Left renal cortex interstitium (tissue), 4 donors: ENCODE results near the gene GADD45A. TPM values are rescaled to one million over a fixed set of nuclear protein-coding genes. Genes with fewer than 3 reads are reported as not detected.
"Not testable (repeated sequence)": the region's sequence is repeated elsewhere in the genome, so short reads cannot be mapped to it uniquely, and the experiment has no call there.

Source experiments
- DNase-seq, 4 donors: peaks; one replicate each; pipeline ENCODE4 v3.0.0-alpha.2; 2013; ENCODE audit warnings: low read depth in 4 of 4, low spot score in 2 of 4, missing footprints in 1 of 4
- polyA plus RNA-seq, 4 donors: library from polyadenylated mRNA; unstranded; fragments of 120-200 nt; gene quantifications; one replicate each; pipeline ENCODE4 v1.2.1, GENCODE V29; 2013; ENCODE audit not compliant: insufficient read length in 4 of 4

The GADD45A gene, protein sequence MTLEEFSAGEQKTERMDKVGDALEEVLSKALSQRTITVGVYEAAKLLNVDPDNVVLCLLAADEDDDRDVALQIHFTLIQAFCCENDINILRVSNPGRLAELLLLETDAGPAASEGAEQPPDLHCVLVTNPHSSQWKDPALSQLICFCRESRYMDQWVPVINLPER
- polyA plus RNA-seq: 100 to 1,000 TPM; 107 to 130 (median 130) TPM

DNA sequence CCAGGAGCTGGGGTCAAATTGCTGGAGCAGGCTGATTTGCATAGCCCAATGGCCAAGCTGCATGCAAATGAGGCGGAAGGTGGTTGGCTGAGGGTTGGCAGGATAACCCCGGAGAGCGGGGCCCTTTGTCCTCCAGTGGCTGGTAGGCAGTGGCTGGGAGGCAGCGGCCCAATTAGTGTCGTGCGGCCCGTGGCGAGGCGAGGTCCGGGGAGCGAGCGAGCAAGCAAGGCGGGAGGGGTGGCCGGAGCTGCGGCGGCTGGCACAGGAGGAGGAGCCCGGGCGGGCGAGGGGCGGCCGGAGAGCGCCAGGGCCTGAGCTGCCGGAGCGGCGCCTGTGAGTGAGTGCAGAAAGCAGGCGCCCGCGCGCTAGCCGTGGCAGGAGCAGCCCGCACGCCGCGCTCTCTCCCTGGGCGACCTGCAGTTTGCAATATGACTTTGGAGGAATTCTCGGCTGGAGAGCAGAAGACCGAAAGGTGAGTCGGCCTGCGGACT, at the start of gene GADD45A:
GADD45A (plus strand) TSS at position 135 of the 491 bp plus-strand sequence; CDS start at position 429, 294 bp downstream.
- peak; percentile 92 to 97 (median 94) for DNase-seq

DNA sequence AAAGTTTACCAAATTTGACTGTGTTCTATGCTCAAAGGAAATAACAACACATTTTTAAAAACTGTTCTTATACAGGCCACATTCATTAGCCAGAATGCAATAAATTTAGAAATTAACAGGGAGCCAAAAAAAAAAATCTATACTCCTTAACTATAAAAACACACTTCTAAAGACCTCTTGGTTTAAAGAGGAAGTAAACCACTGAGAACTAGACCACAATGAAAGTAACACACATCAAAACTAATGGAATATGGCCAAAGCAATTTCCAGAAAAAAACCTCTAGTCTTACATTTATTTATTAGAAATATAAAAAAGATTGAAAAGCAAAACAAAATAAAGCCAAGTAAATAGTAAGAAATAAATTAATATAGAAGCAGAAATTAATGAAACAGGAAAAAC, 48.9 kb upstream of the GADD45A start:
- DNase-seq: no peak

DNA sequence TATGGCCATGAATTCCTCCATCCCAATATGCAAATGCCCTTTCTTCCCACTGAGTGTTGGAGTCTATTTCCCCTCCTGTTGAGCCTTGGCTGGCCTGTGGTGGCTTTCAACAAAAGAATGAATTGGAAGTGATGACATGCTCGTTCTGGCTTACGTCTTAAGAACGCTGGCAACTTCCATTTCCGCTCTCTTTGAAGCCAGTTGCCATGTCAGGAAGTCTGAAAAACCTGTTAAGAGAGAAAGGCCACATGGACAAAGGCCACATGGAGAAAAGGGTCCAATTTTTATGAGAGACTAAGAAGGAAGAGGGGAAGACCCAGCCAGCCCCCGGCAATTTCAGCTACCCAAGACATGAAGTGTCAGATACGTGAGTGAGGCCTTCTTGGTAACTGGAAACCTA, 45.6 kb upstream of the GADD45A start:
- no peak for DNase-seq

DNA sequence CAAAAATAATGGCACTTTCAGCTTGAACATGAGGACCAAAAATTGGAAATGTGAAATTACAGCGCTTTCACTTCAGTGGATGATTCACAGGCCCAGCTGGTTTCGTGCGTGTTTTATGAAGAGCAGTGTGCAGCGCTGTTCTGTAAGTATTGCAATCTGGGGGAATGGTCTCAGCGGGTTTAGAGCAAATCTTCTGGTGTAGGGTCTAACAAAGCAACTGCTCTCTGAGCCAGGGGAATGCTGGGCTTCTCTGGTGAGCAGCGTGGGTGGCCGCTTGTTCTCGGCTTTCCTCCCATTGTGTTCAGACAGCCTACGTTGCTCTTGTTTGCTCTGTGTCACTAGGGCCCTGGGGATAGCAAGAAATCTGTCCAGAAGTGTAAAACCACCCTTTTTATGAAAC, 42.4 kb upstream of the GADD45A start:
- DNase-seq: no peak

DNA sequence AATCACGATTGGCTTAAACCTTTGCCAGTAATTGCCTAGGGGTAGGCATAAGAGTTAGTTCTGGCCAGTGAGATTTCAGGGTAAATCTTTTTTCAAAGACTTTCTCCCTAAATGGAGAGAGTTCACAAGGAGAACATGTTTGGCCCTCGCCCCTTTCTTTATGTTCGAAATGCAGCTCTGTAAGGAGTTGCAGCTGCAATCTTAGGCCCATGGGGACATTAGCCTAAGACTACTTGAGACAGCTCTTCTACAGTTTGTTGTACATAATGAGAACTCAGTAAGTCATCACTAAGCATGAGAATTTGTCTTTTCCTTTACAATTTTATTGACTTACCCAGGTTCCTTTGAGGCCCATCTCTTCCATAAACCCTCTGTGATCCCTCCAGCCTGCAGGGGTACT, 40.4 kb upstream of the GADD45A start:
- DNase-seq: no peak

DNA sequence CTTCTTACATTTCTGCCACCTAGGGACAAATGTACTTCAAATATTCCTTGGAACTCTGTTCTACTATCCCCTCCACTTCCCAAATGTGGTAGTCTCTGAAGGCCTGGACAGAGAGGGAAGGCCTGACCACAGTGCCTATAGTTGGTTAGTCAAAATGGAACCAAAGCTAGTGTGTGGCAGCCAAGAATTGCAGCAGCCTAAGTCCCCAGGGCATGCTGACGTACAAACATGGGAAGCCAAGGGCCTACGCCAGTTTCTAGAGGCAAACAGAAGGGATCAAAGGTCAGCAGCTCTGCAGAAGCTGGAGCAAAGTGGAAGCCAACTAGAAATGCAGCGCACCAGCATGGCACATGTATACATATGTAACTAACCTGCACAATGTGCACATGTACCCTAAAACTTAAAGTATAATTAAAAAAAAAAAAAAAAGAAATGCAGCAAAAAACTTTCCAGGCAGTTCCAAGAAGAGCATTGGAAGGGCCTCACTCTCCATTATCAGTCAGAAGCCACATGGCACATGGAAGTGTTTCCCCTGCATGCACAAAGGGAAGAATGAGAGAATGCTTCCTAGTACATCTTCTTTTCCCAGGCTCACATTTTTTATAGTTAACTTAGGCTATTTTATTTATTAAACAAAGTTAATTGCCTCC, 39.4 kb upstream of the GADD45A start:
- no peak for DNase-seq

DNA sequence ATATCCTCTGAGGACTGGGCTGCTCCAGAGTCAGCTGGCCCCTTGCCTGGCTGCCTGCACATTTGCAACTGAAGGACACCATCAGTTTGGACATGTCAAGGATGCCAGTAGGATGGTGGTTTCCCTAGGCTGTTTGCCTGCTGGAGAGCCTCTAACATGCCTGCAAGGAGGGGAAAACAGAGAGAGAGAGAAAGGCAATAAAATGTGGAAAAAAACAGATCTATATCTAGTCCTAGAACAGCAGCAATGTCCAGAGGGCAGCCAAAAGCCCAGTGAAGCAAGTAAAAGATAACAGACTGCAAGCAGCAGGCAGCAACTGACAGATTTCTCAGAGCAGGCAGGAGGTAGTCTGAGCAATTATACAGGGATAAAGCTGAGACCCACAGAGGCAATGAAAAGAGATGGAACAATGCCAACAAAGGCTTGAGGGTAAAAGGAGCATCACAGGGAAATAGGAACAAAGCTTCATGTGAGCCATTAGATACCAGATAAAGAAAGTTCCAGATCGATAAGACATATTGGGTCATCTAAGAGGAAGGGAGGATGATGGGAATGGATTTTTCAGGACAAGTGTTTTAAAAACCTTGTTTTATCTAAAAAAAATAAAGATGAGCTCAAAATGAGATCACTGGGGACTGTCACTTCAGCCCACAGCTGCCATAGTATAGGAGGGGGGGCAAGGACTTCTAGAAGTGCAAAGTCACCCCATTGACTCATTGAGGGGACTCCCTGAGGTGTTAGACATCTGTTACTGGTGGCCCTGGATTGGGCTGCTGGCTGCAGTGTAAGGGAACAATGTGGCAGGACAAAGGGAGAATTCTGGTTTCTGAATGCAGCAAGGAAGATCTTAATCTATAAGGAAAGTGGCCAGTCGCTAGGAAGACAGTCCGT, 38.6 kb upstream of the GADD45A start:
- no peak for DNase-seq

DNA sequence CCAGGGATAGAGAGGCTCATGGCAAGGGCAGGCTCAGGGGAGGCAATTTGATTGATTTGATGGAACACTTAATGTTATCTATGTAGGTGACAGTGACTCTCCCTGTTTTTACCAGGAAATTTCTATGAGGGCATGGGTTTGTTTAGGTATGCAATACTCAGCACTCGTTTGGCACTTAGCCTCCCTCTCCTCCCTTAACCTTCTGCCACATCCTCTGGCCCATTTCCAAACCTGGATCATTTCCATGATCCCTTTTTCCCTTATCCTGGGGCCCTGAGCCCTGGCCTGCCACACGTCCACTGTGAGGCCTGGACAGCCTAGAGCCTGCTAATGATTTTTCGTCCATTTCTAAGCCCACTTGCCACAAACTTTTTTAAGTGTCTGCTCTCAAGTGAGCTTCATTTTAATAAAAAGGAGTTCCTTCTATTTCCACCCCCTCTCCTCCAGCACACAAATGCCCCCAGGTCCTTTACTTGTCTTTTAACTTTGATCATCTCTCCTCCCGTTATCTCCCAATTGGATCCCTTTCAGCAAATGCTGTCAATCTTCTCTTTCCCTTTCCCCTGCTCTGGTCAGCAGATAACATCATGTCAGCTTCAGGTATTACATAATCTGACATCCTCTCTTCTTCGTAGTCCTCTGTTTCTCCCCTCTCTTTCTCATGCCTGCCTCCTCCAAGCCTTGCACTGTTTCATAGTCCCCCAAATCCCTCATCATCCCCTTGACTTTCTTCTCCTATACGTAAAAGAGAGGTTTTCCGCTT, 37.8 kb upstream of the GADD45A start:
- DNase-seq: no peak

DNA sequence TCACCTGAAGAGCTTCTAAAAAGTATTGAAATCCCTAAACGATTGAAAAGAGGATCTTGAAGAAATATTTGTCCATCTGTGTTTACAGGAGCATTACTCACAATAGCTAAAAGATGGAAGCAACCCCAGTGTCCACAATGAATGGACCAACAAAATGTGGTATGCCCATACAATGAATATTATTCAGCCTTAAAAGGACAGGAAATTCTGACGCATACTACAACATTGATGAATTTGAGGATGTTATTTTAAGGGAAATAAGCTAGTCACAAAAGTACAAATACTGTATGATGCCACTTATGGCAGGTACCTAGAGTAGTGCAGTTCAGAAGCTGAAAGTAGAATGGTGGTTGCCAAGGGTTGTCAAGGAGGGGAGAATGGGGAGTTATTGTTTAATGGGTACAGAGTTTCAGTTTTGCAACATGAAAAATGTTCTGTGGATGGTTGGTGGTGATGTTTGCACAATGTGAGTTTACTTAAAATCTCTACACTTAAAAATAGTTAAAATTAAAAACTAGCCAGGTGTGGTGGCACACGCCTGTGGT, 37.1 kb upstream of the GADD45A start:
- no peak for DNase-seq

DNA sequence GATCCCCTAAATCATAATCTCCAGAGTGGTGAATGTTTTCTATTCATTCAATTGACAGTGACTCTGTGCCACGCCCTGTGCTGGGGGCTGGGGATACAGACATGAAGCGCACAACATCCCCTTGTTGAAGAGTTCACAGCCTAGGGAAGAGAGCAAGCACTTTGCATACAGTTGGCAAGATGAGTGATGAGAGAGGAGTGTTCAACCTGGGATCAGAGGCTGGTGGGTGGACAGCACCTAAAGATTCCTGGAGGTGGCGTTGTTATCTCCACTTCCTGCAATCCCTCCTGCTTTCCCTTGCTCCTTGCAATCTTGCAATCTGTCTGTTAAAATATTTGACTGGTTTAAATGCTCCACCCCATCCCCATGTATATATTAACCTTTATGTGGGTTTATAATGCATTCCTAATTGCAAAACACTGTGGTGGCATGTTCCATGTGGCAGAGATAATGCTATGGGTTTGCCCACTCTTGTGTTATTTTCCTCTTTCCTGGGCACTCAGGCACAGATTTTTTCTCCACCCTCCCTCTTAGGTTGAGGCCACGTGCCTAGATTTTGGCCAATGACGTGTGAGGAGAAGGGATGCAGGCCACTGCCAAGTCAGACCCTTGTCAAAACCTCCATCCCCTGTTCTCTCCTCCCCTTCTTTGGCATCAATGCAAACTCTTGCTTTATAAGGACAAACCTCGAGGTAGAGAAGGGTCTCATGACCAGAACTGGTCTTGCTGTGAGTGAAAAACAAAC, 36.2 kb upstream of the GADD45A start:
- no peak for DNase-seq

DNA sequence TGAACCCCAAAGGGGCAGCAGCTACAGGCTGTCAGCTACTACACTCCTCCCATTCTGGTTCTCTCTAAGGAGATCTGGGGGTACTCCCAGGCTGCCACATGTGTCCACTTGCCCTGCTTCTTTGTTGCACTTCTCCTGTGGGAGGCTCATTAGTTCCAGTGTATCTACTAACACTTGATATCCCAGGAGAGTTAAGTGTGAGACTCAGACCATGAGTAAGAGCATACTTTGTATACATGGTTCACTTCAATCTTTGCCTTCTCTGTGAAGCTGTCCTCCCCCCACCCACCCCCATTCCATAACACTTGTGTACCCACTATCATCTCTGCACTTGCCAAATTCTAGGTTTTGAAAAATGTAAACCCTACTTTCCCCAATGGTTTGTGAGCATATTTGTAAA, 34.9 kb upstream of the GADD45A start:
- no peak for DNase-seq

DNA sequence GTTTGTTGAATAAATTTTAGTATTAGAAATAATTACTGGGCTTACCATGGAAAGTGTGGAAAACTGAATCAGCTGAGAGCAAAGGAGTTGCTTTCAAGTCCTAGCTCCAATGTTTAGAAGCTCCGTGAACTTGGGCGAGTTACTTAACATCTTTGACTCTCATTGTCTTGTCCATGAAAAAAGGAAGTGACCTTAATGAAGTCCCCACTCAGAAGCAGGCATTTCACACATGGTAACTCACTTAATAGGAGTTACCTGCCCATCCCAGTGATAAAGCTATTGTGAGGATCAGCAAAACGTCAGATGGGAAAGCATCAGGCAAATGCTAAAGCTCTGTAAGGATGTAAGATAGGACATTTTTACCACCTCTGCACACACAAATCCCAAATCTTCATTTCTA, 34.0 kb upstream of the GADD45A start:
- no peak for DNase-seq

DNA sequence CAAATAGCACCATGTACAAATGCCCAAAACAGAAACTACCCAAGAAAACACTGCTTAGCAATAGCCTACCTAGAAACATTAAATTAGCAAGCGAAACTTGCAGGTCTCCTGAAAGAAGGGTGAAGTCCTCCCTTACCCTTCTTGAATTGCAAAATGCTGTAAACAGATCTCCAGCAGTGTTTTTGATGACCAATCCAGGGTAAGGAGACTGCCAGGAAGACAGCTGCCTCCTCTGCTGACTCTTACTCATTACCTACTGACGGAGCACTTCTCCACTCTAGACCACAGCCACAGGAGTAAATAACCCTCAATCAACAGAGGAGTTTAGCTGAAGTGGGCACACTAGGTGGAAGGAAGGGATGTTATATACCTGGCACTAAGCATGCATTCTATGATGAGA, 32.2 kb upstream of the GADD45A start:
- DNase-seq: no peak

DNA sequence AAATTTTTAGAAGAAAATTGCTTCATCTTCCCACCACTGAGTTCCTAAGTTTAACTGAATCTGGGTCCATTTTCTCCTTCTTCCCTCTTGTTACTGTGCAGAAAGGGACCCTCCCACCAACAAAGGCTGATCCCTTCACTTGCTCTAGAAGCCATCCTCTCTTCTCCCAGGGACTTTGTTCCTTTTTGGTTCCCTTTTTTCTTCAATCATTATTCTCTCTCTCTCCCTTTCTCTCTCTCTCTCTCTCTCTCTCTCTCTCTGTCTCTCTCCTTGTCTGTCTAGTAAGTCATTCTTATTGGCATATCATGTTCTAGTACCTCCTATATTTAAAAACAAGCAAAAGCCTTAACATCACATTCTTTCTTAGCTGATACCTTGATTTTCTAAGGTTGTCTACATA, 31.7 kb upstream of the GADD45A start:
- no peak for DNase-seq

DNA sequence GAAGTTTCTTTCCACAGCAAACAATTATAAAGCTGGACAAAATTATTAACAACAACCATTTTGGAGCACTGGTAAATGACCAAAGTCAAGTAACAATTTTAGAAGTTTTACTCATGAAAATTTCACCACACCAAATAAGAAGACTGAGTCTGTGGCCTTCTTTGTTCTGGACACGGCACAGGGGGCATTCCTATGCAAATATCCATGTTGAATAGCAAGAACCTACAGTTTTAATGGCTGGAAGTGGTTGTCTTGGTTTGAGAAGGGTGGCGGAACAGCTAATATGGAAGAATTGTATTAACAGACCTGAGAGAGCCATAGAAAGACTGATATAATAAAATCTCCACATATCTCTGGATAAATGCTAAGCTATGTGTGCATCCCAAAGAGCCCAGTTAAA, 29.4 kb upstream of the GADD45A start:
- DNase-seq: no peak

DNA sequence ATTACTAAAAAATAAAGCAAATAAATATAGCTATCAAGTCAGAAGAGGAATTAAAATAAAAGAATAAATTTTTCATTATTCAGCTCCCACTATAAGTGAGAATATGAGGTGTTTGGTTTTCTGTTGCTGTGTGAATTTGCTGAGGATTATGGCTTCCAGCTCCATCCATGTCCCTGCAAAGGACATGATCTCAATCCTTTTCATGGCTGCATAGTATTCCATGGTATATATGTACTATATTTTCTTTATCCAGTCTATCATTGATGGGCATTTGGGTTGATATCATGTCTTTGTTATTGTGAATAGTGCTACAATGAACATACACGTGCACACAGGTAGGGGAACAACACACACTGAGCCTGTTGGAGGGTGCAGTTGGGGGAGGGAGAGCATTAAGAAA, 27.8 kb upstream of the GADD45A start:
- not testable (repeated sequence) for DNase-seq

DNA sequence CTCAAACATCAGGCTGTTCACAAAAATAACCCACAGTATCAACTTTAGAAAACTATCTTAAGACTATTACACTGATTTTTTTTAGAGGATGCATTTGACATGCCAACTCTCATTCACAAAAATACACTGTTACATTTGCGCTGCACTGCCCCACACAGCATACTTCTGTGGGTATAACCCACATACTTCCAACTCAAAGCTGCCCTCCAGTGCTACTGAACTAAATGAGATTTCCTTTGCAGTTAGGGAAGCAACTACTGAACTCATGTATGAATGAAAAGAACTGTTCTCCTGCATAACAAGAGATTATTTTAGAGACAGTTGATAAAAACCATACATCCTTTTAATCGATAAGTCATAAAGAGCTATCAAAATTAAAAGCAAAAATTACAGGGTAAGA, 25.8 kb upstream of the GADD45A start:
- DNase-seq: no peak

DNA sequence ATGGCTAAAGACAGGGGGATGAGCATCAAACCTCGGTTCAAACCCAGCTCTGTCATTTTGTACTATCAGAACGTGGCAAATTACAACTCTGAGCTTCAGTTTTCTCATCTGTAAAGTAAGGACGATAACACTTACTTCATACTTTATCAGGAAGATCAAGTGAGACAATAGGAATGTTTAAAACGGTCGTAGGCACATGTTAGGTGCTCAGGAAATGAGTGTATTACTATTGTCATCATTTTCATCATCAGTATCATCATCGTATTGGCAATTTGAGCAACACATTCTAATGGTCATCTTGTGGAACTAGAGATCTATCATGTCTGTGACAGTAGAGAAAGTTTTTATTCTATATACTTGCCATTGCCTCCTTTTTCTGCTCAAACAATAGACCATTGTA, 22.1 kb upstream of the GADD45A start:
- no peak for DNase-seq

DNA sequence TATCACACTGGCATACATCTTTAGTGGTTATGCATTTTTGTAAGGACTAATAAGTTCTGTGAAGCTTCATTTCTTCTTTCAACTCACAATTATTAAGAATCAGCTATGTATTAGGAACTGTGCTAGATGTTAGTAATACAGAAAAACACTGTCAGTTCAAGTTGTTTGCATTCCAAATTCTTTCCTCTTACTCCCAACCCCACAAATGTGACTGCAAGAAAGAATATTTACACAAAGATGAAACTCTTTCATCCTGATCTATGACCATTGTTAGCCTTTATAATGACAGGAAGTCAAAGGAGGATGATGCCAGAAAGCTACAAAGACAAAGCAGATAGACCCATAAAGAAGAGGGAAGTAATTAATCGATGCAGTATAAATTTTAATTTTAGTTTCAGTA, 21.0 kb upstream of the GADD45A start:
- DNase-seq: no peak

DNA sequence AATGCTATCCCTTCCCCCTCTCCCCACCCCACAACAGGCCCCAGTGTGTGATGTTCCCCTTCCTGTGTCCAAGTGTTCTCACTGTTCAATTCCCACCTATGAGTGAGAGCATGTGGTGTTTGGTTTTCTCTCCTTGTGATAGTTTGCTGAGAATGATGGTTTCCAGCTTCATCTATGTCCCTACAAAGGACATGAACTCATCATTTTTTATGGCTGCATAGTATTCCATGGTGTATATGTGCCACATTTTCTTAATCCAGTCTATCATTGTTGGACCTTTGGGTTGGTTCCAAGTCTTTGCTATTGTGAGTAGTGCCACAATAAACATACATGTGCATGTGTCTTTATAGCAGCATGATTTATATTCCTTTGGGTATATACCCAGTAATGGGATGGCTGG, 19.7 kb upstream of the GADD45A start:
- DNase-seq: not testable (repeated sequence)
